Mesothelial cell of epicardium (in vitro differentiated cells): ENCODE data around the gene JMJD1C. TPM values are rescaled to one million over a fixed set of nuclear protein-coding genes. Genes with fewer than 3 reads are reported as not detected.
A peak's percentile ranks its signal among the peaks of the same experiment; 100 is the strongest.

ENCODE experiments used
- DNase-seq, 2 experiments: peaks; one replicate each; pipeline ENCODE4 v3.0.0; 2021; ENCODE audit warnings: low spot score in 2 of 2; ENCODE audit not compliant: unreplicated experiment in 2 of 2
- H3K27ac Mint-ChIP-seq: 2 replicates; pipeline ENCODE4 v1.8.0; 2021; ENCODE audit warnings: mixed read lengths
- H3K27me3 Mint-ChIP-seq: 2 replicates; pipeline ENCODE4 v1.8.0; 2021; ENCODE audit warnings: low read depth, mixed read lengths
- H3K36me3 Mint-ChIP-seq: 2 replicates; pipeline ENCODE4 v1.8.0; 2021; ENCODE audit warnings: mixed read lengths
- H3K4me1 Mint-ChIP-seq: 2 replicates; pipeline ENCODE4 v1.8.0; 2021; ENCODE audit warnings: mixed read lengths
- H3K4me3 Mint-ChIP-seq: 2 replicates; pipeline ENCODE4 v1.8.0; 2021; ENCODE audit warnings: mild to moderate bottlenecking, moderate library complexity, mixed read lengths
- H3K9me3 Mint-ChIP-seq: 2 replicates; pipeline ENCODE4 v1.8.0; 2021; ENCODE audit warnings: mixed read lengths
- total RNA-seq: library from RNA; stranded (reverse); gene quantifications from 3 replicates; pipeline ENCODE4 v1.2.1, GENCODE V29; 2021
- TF ChIP-seq, protein P1 (sequence below): fragments of 200-600 bp; sonication (generic); IDR thresholded peaks from one replicate; pipeline ENCODE4 v1.5.0; 2021; ENCODE audit warnings: antibody characterized with exemption; ENCODE audit not compliant: unreplicated experiment

Gene JMJD1C
- total RNA-seq, 1 donor from 2014 or later = 112 TPM

DNA sequence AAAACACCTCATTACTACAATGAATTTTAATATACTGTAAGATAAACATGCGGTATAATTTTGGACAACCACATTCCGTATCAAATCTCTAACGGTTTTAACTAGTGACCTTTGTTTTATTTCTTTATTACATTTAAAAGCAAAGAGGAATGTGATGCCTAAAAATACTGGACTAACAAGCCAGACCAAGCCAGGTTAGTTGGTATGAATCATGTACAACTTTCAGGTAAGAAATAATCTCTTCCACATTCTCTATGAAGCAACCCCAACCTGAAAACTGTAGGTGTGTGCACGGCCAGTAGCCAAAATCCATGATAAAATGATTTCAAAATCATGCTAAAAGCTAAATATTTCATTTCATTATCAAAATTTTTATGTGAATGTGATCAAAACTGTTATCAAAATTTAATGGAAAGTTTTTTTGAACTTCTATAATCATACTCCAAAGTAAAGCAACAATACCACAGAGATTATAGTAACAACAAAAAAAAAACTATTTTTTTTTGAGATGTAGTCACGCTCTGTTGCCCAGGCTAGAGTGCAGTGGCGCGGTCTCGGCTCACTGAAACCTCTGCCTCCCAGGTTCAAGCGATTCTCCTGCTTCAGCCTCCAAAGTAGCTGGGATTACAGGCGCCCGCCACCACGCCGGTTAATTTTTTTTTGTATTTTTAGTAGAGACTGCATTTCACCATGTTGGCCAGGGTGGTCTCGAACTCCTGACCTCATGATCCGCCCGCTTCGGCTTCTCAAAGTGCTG lies 205.5 kb downstream of the JMJD1C start:
- peaks cover 41% of the 10 kb centered on the region for H3K4me1 Mint-ChIP-seq
- H3K27me3 Mint-ChIP-seq = no peaks in the 10 kb centered on the region
- H3K9me3 Mint-ChIP-seq = no peaks in the 10 kb centered on the region
- H3K4me3 Mint-ChIP-seq = no peak overlapping the region
- TF ChIP-seq, protein P1, sequence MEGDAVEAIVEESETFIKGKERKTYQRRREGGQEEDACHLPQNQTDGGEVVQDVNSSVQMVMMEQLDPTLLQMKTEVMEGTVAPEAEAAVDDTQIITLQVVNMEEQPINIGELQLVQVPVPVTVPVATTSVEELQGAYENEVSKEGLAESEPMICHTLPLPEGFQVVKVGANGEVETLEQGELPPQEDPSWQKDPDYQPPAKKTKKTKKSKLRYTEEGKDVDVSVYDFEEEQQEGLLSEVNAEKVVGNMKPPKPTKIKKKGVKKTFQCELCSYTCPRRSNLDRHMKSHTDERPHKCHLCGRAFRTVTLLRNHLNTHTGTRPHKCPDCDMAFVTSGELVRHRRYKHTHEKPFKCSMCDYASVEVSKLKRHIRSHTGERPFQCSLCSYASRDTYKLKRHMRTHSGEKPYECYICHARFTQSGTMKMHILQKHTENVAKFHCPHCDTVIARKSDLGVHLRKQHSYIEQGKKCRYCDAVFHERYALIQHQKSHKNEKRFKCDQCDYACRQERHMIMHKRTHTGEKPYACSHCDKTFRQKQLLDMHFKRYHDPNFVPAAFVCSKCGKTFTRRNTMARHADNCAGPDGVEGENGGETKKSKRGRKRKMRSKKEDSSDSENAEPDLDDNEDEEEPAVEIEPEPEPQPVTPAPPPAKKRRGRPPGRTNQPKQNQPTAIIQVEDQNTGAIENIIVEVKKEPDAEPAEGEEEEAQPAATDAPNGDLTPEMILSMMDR = no peak
- DNase-seq = no peak
- H3K36me3 Mint-ChIP-seq = peaks cover 20% of the 10 kb centered on the region
- no peak overlapping the region for H3K27ac Mint-ChIP-seq

DNA sequence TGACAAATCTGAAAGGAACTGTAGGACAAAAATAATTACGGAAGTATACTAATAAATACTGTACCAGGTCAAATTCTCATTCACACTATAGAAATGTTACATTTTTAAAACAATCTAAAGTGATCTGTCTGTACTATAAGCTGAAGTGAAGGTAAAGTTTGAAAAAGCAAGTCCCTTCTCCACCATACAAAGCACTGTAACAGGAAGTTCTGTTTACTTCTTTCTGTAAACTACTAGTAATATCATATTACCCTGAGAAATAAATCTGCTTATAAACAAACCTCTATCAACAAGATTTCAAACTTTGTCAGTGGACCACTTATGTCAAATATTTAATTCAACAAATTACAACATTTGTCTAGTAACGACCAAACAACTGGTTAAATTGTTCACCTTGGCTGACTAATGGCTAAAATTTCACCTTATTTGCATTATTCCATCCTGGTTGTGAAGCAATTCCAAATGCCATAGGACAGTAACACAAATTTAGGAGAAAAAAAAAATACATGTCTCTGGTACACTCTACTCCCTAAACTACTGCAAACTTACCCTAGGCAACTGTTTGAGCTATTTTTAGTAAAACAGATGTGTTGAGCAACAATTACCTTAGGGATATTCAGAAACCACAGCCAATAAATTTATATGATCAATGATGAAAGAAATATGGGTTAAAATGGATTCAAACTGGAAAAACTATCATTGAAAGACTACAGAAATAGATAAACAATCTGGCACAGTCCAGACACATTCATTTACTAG lies 206.7 kb downstream of the JMJD1C start:
- H3K36me3 Mint-ChIP-seq = peaks cover 20% of the 10 kb centered on the region
- H3K4me1 Mint-ChIP-seq = peaks cover 38% of the 10 kb centered on the region
- TF ChIP-seq, protein P1 = no peak
- no peak overlapping the region for H3K4me3 Mint-ChIP-seq
- H3K27ac Mint-ChIP-seq = peak overlapping the region; percentile 79
- no peaks in the 10 kb centered on the region for H3K9me3 Mint-ChIP-seq
- H3K27me3 Mint-ChIP-seq = no peaks in the 10 kb centered on the region
- no peak for DNase-seq

DNA sequence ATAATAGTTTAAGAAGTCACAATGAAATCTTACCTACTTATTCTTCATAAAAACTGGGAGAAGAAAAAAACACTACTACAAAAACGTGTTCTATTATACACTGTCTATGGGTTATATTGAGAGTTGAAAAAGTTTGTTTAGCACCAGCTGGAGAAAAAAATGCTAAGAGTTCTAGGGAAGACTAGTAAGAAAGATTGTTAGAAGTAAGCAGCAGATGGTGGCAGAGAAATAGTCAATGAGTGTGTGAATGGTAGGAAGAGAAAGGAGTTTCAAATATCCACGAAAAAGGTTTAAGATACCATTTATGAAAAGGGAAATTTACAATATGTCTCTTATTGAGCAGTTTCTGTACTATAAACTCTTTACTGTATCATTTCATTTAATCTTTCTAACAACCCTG lies 208.0 kb downstream of the JMJD1C start:
- TF ChIP-seq, protein P1 = no peak
- H3K4me3 Mint-ChIP-seq = no peak overlapping the region
- peaks cover 23% of the 10 kb centered on the region for H3K36me3 Mint-ChIP-seq
- H3K27ac Mint-ChIP-seq = peak overlapping the region; percentile 13
- DNase-seq = no peak
- no peaks in the 10 kb centered on the region for H3K27me3 Mint-ChIP-seq
- H3K9me3 Mint-ChIP-seq = no peaks in the 10 kb centered on the region
- H3K4me1 Mint-ChIP-seq = peaks cover 38% of the 10 kb centered on the region

DNA sequence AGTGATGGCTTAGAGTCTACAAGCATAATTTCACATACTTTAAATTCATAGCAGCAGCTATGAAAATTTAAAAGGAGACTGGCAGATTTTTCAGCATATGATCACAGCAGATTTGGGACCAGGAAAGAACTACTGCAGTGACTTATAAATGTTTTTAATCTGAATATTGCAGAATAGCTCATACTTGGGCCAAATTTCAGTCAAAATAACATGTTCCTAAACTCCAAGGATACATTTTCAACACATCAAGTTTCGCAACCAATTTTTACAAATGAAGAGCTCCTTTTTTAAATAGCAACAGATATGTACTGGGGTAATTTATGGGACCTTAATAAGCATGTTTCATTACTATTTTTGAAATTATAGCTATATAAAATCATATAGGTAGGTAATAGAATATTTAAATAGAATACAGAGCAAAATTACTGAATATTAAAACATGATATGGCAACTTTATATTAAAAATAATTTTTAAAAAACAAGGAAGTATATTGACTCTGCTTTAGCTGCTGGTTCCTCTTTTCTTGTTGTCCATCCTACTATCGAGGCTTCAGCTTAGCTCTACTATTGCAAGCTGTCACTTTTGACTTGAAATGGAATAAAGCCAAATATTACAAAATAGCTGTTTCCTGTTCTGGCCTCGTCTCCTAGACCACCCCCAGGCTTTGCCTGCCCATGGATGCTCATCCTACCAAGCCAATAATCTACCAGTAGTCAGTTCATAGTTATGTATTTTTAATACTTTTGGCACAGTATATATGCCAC lies 209.6 kb downstream of the JMJD1C start:
- no peak for DNase-seq
- Mint-ChIP-seq H3K36me3 (peaks cover 14% of the 10 kb centered on the region), H3K27ac (no peak overlapping the region), H3K27me3 (no peaks in the 10 kb centered on the region), H3K4me1 (peaks cover 30% of the 10 kb centered on the region), H3K4me3 (no peak overlapping the region), H3K9me3 (no peaks in the 10 kb centered on the region)
- TF ChIP-seq, protein P1 = no peak

DNA sequence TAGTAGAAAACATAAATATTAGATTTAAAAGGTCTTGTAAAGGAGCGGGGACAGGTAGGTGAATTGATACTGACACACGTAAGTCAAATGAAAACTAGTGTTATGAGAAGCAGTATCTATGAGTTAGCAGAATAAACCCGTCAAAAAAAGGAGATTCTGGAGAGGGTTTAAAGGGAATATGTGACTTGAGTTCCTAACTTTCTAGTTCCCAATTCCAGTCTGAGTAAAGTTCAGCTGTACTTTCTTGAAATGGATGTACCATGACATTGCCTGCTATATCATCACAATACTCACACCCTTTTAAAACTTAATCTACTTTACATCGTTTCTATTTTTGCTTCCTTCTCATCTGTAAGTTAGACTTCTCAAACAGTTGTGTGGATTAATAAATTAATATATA lies 210.5 kb downstream of the JMJD1C start:
- H3K4me1 Mint-ChIP-seq = peaks cover 28% of the 10 kb centered on the region
- TF ChIP-seq, protein P1 = no peak
- H3K27ac Mint-ChIP-seq = no peak overlapping the region

More for the DNA sequence above, 210.5 kb downstream of the JMJD1C start:
- no peaks in the 10 kb centered on the region for H3K27me3 Mint-ChIP-seq
- H3K9me3 Mint-ChIP-seq = no peaks in the 10 kb centered on the region
- no peak overlapping the region for H3K4me3 Mint-ChIP-seq
- DNase-seq = no peak
- H3K36me3 Mint-ChIP-seq = peaks cover 8% of the 10 kb centered on the region
